IMR-90 (cell line): ENCODE results near the gene SASH3. TPM values are rescaled to one million over a fixed set of nuclear protein-coding genes. Genes with fewer than 3 reads are reported as not detected.
A peak's percentile ranks its signal among the peaks of the same experiment; 100 is the strongest.

Experiments used
- ATAC-seq: fragments of 200-7000 bp; cut with Tn5 transposase; 2 replicates; pipeline ENCODE4 v1.9.1; 2020; ENCODE audit warnings: low read depth, mild to moderate bottlenecking, moderate library complexity
- BruUV-seq: library from RNA; stranded (reverse); fragments of 400-500 nt; replicated peaks from 2 replicates; lab custom pipeline; 2021; lab: Mats Ljungman, UMichigan
- CTCF ChIA-PET: fragments of 300-600 bp; formaldehyde crosslinking; extraction: SDS; loops from one replicate; lab custom pipeline; 2021; ENCODE audit warnings: antibody characterized with exemption; lab: Yijun Ruan, JAX
- POLR2A ChIA-PET: fragments of 300-600 bp; sonication (Branson Sonifier 250); formaldehyde crosslinking; loops from one replicate; lab custom pipeline; 2022; ENCODE audit warnings: antibody characterized with exemption; ENCODE audit not compliant: unreplicated experiment; lab: Charles Lee
- DNase-seq: peaks from one replicate; pipeline ENCODE4 v3.0.0; 2013
- H2AFZ ChIP-seq: replicated peaks from 2 replicates; pipeline ENCODE3; 2013; ENCODE audit warnings: low read length, mild to moderate bottlenecking; ENCODE audit not compliant: poor library complexity
- H2AK5ac ChIP-seq: 2 replicates; pipeline ENCODE4 v1.6.1; 2013; ENCODE audit warnings: low read depth, low read length, inconsistent platforms
- H2AK9ac ChIP-seq: replicated peaks from 2 replicates; pipeline ENCODE3; 2013; ENCODE audit warnings: mild to moderate bottlenecking, low read depth, low read length, moderate library complexity; ENCODE audit not compliant: poor library complexity
- H2BK120ac ChIP-seq: 2 replicates; pipeline ENCODE4 v1.6.1; 2013; ENCODE audit warnings: low read depth, low read length, inconsistent platforms
- H2BK15ac ChIP-seq: 3 replicates; pipeline ENCODE4 v1.6.1; 2013; ENCODE audit warnings: low read depth, low read length, inconsistent platforms
- H2BK20ac ChIP-seq: 2 replicates; pipeline ENCODE4 v1.6.1; 2013; ENCODE audit warnings: low read depth, mild to moderate bottlenecking, inconsistent platforms, low read length, moderate library complexity
- H2BK5ac ChIP-seq: 2 replicates; pipeline ENCODE4 v1.6.1; 2013; ENCODE audit warnings: mild to moderate bottlenecking, low read depth, low read length, inconsistent platforms; ENCODE audit not compliant: poor library complexity, severe bottlenecking
- H3K14ac ChIP-seq: replicated peaks from 2 replicates; pipeline ENCODE4 v1.6.1; 2013; ENCODE audit warnings: low read depth, low read length, inconsistent platforms
- H3K18ac ChIP-seq: 2 replicates; pipeline ENCODE4 v1.6.1; 2013; ENCODE audit warnings: low read depth, low read length, control low read depth
- H3K23ac ChIP-seq: 2 replicates; pipeline ENCODE4 v1.6.1; 2013; ENCODE audit warnings: low read depth, low read length, inconsistent platforms
- H3K27ac ChIP-seq: 2 replicates; pipeline ENCODE4 v1.5.1; 2013; ENCODE audit warnings: mild to moderate bottlenecking, control low read depth, low read length; ENCODE audit not compliant: insufficient read depth
- H3K27me3 ChIP-seq: 2 replicates; pipeline ENCODE4 v1.6.1; 2013; ENCODE audit warnings: low read length; ENCODE audit not compliant: control insufficient read depth, insufficient read depth
- H3K36me3 ChIP-seq: 2 replicates; pipeline ENCODE4 v1.6.1; 2013; ENCODE audit warnings: low read length, mixed read lengths; ENCODE audit not compliant: control insufficient read depth, insufficient read depth
- H3K4ac ChIP-seq: 2 replicates; pipeline ENCODE4 v1.6.1; 2013; ENCODE audit warnings: low read depth, low read length, inconsistent platforms
- H3K4me1 ChIP-seq: 2 replicates; pipeline ENCODE4 v1.6.1; 2013; ENCODE audit warnings: low read length, mixed read lengths; ENCODE audit not compliant: control insufficient read depth, insufficient read depth
- H3K4me2 ChIP-seq: 2 replicates; pipeline ENCODE4 v1.6.1; 2013; ENCODE audit warnings: low read depth, mild to moderate bottlenecking, control low read depth, low read length, moderate library complexity
- H3K4me3 ChIP-seq: 2 replicates; pipeline ENCODE4 v1.5.1; 2013; ENCODE audit warnings: low read depth, mild to moderate bottlenecking, control low read depth, low read length, moderate library complexity; ENCODE audit not compliant: insufficient read depth
- H3K56ac ChIP-seq: 2 replicates; pipeline ENCODE4 v1.6.1; 2013; ENCODE audit warnings: low read length, inconsistent platforms; ENCODE audit not compliant: insufficient read depth; ENCODE audit errors: extremely low read depth
- H3K79me1 ChIP-seq, 2 experiments: 2 replicates each; pipeline ENCODE4 v1.6.1; 2013; ENCODE audit warnings: low read length in 2 of 2, inconsistent platforms in 1 of 2, low read depth in 1 of 2
- H3K9ac ChIP-seq: 2 replicates; pipeline ENCODE4 v1.6.1; 2013; ENCODE audit warnings: low read depth, low read length, control low read depth
- H3K9me1 ChIP-seq: 2 replicates; pipeline ENCODE4 v1.6.1; 2013; ENCODE audit warnings: low read length, inconsistent platforms; ENCODE audit not compliant: insufficient read depth
- H3K9me3 ChIP-seq: 2 replicates; pipeline ENCODE4 v1.6.1; 2013; ENCODE audit warnings: low read length; ENCODE audit not compliant: control insufficient read depth, insufficient read depth
- H4K20me1 ChIP-seq: 2 replicates; pipeline ENCODE4 v1.6.1; 2013; ENCODE audit warnings: low read length, inconsistent platforms; ENCODE audit not compliant: insufficient read depth
- H4K5ac ChIP-seq: 2 replicates; pipeline ENCODE4 v1.6.1; 2013; ENCODE audit warnings: mild to moderate bottlenecking, low read depth, low read length, control low read depth
- H4K8ac ChIP-seq, 2 experiments: 2 replicates each; pipeline ENCODE4 v1.6.1; 2013; ENCODE audit warnings: low read depth in 2 of 2, low read length in 2 of 2, control low read depth in 1 of 2, inconsistent platforms in 1 of 2
- H4K91ac ChIP-seq: 2 replicates; pipeline ENCODE4 v1.6.1; 2013; ENCODE audit warnings: low read depth, low read length, inconsistent platforms; ENCODE audit not compliant: insufficient read depth
- BHLHE40 ChIP-seq: fragments of 150-350 bp; IDR thresholded peaks from 2 replicates; pipeline ENCODE4 v1.6.1; 2016; ENCODE audit warnings: mild to moderate bottlenecking, low read depth, low read length
- MAFK ChIP-seq: IDR thresholded peaks from 2 replicates; pipeline ENCODE4 v1.6.1; 2012; ENCODE audit warnings: low read depth, low read length, improper control_type of control experiment
- NFE2L2 ChIP-seq: fragments of 150-350 bp; IDR thresholded peaks from 2 replicates; pipeline ENCODE4 v1.6.1; 2016; ENCODE audit warnings: low read depth, mild to moderate bottlenecking, low read length
- RAD21 ChIP-seq: IDR thresholded peaks from 2 replicates; pipeline ENCODE4 v1.6.1; 2012; ENCODE audit warnings: low read length, improper control_type of control experiment
- SMC3 ChIP-seq: fragments of 150-350 bp; IDR thresholded peaks from 2 replicates; pipeline ENCODE4 v1.6.1; 2016; ENCODE audit warnings: low read depth, mild to moderate bottlenecking, antibody characterized with exemption, low read length, moderate library complexity
- WGBS, 2 experiments: methylation state at CpG; one replicate each; pipeline versions ENCODE4 v1.1.5 to v1.1.7; 2013; ENCODE audit warnings: missing lambda C conversion rate in 2 of 2; ENCODE audit not compliant: insufficient read length in 1 of 2; ENCODE audit errors: extremely low coverage in 2 of 2; 5-methylcytosine and 5-hydroxymethylcytosine counted together
- dilution Hi-C: fragments of 300-500 bp; cut with HindIII; formaldehyde crosslinking; loops from one replicate; pipeline ENCODE4 v1.14.3; 2018; ENCODE audit warnings: low sequenced_read_pairs; ENCODE audit not compliant: unreplicated experiment
- in situ Hi-C: fragments of 300-500 bp; cut with MboI; formaldehyde crosslinking; loops from 3 replicates; pipeline ENCODE4 v1.14.3; 2019; ENCODE audit warnings: low sequenced_read_pairs, inconsistent platforms, mixed read lengths
- intact Hi-C: fragments of 100-400 bp; cut with micrococcal nuclease; formaldehyde crosslinking; loops from 2 replicates; pipeline ENCODE4 v1.10.0; 2022
- polyA plus RNA-seq, 3 experiments: library from polyadenylated mRNA; depleted of rRNA; stranded (reverse); fragments of >200 nt; gene quantifications; 2 replicates each; pipeline ENCODE4 v1.2.3, GENCODE V29; 2012; ENCODE audit warnings: low replicate concordance in 1 of 3
- total RNA-seq: library from RNA; depleted of rRNA; stranded (reverse); fragments of >200 nt; gene quantifications from 2 replicates; pipeline ENCODE4 v1.2.3, GENCODE V29; 2012
- TF ChIP-seq, protein P1 (sequence below): conservative IDR thresholded peaks from 2 replicates; pipeline ENCODE4 v1.5.1; 2012; ENCODE audit warnings: mild to moderate bottlenecking, low read depth, low read length, improper control_type of control experiment

The SASH3 gene
- total and polyA plus RNA-seq, 2 of the 4 experiments (the other 2 are of a cell fraction): not detected

DNA sequence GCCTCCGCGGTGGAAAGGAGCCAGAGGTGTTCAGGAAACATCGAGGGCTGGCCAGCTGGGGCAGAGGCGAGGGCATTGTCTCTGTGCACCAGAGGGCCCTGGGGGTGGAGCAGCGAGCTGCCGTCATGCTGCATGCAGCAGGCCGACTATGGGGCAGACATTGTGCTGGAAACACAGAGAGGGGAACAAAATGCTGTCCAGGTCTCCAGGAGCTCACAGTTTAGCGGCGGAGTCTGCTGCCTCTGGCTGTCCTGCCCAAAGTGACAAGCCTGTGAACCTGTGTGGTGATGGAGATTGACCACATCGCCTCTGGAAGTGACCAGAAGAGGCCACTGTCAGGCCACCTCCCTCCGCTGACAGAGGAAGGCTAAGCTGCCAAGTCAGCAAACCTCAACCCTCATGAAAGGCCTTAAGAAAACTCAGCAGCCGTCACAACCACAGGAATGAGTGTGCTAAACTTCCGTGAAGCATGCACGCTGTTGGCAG is 20.1 kb upstream of the SASH3 start:
- peaks cover 2% of the 10 kb centered on the region; the same call in 1 of the 2 replicates for H3K27me3 ChIP-seq
- H4K5ac ChIP-seq: no peak overlapping the region
- H3K9me3 ChIP-seq: no peaks in the 10 kb centered on the region
- H2BK120ac ChIP-seq: no peak overlapping the region
- CTCF ChIA-PET: no interaction called here
- H3K4ac ChIP-seq: no peak overlapping the region
- no peaks in the 10 kb centered on the region for H4K20me1 ChIP-seq
- ATAC-seq: peak; percentile 86
- no peaks in the 10 kb centered on the region for H3K36me3 ChIP-seq
- peak; percentile 83 for DNase-seq
- H4K8ac ChIP-seq: no peak overlapping the region
- H2BK5ac ChIP-seq: no peak overlapping the region
- H3K9me1 ChIP-seq: no peaks in the 10 kb centered on the region
- dilution Hi-C loops (no loop called here), in situ Hi-C loops (no loop called here), intact Hi-C loops (no loop called here)
- H3K23ac ChIP-seq: no peak overlapping the region
- H3K14ac ChIP-seq: no peak overlapping the region
- no peak overlapping the region for H3K56ac ChIP-seq
- H3K4me2 ChIP-seq: no peak overlapping the region
- H3K79me1 ChIP-seq: no peaks in the 10 kb centered on the region
- H3K4me3 ChIP-seq: no peak overlapping the region
- no peak overlapping the region for H3K27ac ChIP-seq
- POLR2A ChIA-PET: no interaction called here
- no peak overlapping the region for H2BK20ac ChIP-seq
- no TSS peak for BruUV-seq
- H2AK9ac ChIP-seq: no peak overlapping the region
- no peak overlapping the region for H4K91ac ChIP-seq
- H2AK5ac ChIP-seq: no peak overlapping the region
- no peak overlapping the region for H3K18ac ChIP-seq
- 42% methylated on average over 12 of the region's 14 CpGs; no CpG with 5 or more reads in 1 of the 2 experiments for WGBS, 2 experiments
- peak; percentile 44; the same call in 1 of the 2 replicates for TF ChIP-seq BHLHE40
- TF ChIP-seq SMC3: no peak
- TF ChIP-seq NFE2L2: peak; percentile 11; the same call in 1 of the 2 replicates
- peak; percentile 93 for TF ChIP-seq MAFK
- TF ChIP-seq, protein P1, sequence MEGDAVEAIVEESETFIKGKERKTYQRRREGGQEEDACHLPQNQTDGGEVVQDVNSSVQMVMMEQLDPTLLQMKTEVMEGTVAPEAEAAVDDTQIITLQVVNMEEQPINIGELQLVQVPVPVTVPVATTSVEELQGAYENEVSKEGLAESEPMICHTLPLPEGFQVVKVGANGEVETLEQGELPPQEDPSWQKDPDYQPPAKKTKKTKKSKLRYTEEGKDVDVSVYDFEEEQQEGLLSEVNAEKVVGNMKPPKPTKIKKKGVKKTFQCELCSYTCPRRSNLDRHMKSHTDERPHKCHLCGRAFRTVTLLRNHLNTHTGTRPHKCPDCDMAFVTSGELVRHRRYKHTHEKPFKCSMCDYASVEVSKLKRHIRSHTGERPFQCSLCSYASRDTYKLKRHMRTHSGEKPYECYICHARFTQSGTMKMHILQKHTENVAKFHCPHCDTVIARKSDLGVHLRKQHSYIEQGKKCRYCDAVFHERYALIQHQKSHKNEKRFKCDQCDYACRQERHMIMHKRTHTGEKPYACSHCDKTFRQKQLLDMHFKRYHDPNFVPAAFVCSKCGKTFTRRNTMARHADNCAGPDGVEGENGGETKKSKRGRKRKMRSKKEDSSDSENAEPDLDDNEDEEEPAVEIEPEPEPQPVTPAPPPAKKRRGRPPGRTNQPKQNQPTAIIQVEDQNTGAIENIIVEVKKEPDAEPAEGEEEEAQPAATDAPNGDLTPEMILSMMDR: peak; percentile 17; the same call in 1 of the 2 replicates
- no peak; the same call in 1 of the 2 replicates for TF ChIP-seq RAD21
- peak overlapping the region; percentile 77 for H2AFZ ChIP-seq
- H3K9ac ChIP-seq: no peak overlapping the region
- H2BK15ac ChIP-seq: no peak overlapping the region
- no peaks in the 10 kb centered on the region for H3K4me1 ChIP-seq
